ENCODE data around the gene SLC46A2. TPM values are rescaled to one million over a fixed set of nuclear protein-coding genes. Genes with fewer than 3 reads are reported as not detected.

The SLC46A2 gene
- total and polyA plus RNA-seq, 2 of the 13 experiments (the other 11 are each of a cell fraction or from before 2014, with no cell fraction given), result not detected

DNA sequence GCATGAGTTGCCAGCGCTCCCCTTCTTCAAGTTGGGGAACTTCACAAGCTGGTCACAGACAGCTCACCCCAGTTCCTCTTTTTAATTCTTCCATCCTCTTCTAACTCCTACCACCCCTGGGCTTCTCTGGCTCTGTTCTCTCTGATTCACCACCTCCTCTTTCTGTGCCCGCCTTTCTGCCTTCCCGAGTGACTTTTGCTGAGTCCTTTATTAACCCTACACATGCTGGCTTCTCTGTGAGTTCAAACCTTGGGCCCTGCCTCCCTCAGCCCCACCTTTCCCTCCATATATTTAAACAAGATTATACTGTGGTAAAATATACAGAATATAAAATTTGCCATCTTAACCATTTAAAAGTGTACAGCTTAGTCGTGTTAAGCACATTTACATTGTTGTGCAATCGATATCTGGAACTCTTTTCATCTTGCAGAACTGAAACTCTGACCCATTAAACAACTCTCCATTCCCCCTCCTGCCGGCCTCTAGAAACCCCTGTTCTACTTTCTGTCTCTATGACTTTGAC, 32.0 kb downstream of the SLC46A2 start:
- TF ChIP-seq ZNF841 (CRISPR knock-in tag; IDR thresholded peaks at IDR 0.05; ENCODE audit: borderline replicate concordance), result no peak
- peak; percentile 75 for TF ChIP-seq ZNF652 (CRISPR knock-in tag; IDR thresholded peaks at IDR 0.05; ENCODE audit: borderline replicate concordance, low read depth)
- no peak for TF ChIP-seq ZFAT (CRISPR knock-in tag; conservative IDR thresholded peaks at IDR 0.05)
- no peak for TF ChIP-seq NFE2 (CRISPR knock-in tag; IDR thresholded peaks at IDR 0.05)
- no peak for TF ChIP-seq KAT8 (CRISPR knock-in tag; IDR thresholded peaks at IDR 0.05)
- TF ChIP-seq, protein P1, sequence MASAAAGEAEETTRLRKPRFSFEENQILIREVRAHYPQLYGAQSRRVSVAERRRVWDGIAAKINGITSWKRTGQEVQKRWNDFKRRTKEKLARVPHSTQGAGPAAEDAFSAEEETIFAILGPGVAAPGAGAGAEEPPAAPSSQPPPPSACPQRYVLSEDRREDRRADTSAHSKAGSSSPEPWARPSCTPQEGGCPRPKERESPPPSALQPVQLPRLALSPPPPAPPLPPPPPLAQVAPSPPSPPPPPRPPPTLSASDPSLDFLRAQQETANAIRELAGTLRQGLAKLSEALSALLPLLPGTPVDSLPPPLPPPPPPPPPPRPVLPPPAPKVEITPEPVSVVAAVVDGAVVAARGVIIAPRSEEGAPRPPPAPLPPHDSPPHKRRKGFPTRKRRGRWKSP (CRISPR knock-in tag; IDR thresholded peaks at IDR 0.05), result no peak
- TF ChIP-seq, protein P2, sequence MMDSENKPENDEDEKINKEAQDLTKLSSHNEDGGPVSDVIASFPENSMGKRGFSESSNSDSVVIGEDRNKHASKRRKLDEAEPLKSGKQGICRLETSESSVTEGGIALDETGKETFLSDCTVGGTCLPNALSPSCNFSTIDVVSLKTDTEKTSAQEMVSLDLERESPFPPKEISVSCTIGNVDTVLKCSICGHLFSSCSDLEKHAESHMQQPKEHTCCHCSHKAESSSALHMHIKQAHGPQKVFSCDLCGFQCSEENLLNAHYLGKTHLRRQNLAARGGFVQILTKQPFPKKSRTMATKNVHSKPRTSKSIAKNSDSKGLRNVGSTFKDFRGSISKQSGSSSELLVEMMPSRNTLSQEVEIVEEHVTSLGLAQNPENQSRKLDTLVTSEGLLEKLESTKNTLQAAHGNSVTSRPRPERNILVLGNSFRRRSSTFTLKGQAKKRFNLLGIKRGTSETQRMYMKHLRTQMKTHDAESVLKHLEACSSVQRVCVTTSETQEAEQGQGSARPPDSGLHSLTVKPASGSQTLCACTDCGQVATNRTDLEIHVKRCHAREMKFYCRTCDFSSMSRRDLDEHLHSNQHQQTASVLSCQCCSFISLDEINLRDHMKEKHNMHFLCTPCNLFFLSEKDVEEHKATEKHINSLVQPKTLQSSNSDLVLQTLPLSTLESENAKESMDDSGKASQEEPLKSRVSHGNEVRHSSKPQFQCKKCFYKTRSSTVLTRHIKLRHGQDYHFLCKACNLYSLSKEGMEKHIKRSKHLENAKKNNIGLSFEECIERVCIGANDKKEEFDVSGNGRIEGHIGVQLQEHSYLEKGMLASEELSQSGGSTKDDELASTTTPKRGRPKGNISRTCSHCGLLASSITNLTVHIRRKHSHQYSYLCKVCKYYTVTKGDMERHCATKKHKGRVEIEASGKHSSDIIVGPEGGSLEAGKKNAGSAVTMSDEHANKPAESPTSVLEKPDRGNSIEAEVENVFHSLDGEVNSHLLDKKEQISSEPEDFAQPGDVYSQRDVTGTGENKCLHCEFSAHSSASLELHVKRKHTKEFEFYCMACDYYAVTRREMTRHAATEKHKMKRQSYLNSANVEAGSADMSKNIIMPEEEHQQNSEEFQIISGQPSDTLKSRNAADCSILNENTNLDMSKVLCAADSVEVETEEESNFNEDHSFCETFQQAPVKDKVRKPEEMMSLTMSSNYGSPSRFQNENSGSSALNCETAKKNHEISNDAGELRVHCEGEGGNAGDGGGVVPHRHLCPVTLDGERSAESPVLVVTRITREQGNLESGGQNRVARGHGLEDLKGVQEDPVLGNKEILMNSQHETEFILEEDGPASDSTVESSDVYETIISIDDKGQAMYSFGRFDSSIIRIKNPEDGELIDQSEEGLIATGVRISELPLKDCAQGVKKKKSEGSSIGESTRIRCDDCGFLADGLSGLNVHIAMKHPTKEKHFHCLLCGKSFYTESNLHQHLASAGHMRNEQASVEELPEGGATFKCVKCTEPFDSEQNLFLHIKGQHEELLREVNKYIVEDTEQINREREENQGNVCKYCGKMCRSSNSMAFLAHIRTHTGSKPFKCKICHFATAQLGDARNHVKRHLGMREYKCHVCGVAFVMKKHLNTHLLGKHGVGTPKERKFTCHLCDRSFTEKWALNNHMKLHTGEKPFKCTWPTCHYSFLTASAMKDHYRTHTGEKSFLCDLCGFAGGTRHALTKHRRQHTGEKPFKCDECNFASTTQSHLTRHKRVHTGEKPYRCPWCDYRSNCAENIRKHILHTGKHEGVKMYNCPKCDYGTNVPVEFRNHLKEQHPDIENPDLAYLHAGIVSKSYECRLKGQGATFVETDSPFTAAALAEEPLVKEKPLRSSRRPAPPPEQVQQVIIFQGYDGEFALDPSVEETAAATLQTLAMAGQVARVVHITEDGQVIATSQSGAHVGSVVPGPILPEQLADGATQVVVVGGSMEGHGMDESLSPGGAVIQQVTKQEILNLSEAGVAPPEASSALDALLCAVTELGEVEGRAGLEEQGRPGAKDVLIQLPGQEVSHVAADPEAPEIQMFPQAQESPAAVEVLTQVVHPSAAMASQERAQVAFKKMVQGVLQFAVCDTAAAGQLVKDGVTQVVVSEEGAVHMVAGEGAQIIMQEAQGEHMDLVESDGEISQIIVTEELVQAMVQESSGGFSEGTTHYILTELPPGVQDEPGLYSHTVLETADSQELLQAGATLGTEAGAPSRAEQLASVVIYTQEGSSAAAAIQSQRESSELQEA (CRISPR knock-in tag; IDR thresholded peaks at IDR 0.05; ENCODE audit: not compliant biosample characterization), result no peak
- TF ChIP-seq CEBPB (IDR thresholded peaks at IDR 0.05; ENCODE audit: borderline replicate concordance, low read depth, low read length), result peak; percentile 77
- TF ChIP-seq NBN (conservative IDR thresholded peaks at IDR 0.05), result no peak
- no peak for TF ChIP-seq DMAP1 (CRISPR knock-in tag; IDR thresholded peaks at IDR 0.05)
- TF ChIP-seq PCBP1 (IDR thresholded peaks at IDR 0.05; ENCODE audit: borderline replicate concordance, low read depth, low read length), result no peak
- no peak for TF ChIP-seq SOX13 (IDR thresholded peaks at IDR 0.05)
- no peak for TF ChIP-seq SOX13 (CRISPR knock-in tag; conservative IDR thresholded peaks at IDR 0.05 in 1 of 2, IDR thresholded peaks at IDR 0.05 in 1 of 2)

More for the DNA sequence above, 32.0 kb downstream of the SLC46A2 start:
- H2AFZ ChIP-seq (ENCODE audit: low read length), result no peak overlapping the region
- H3K9ac ChIP-seq (ENCODE audit: insufficient read depth, low read depth, low read length), result no peak overlapping the region
- peaks cover 8% of the 10 kb centered on the region for H3K4me1 ChIP-seq (ENCODE audit: insufficient read depth, low read length)
- DNase-seq (ENCODE audit: low spot score) (no peak), ATAC-seq (no peak), FAIRE-seq (no peak)
- ChIA-PET POLR2A (no interaction called here), CTCF (ENCODE audit: low intra/inter-chr PET ratio, low total read pairs) (no interaction called here)
- no peak overlapping the region for H3K4me2 ChIP-seq (ENCODE audit: low read depth, low read length)
- H3K27me3 ChIP-seq (ENCODE audit: control insufficient read depth in 1 of 2, insufficient read depth in 2 of 2, low read length in 2 of 2), result no peaks in the 10 kb centered on the region
- no peaks in the 10 kb centered on the region for H3K79me2 ChIP-seq (ENCODE audit: insufficient read depth, low read length)
- intact Hi-C loops (cut with micrococcal nuclease; ENCODE audit: unreplicated experiment) (no loop called here), in situ Hi-C loops (cut with HindIII; ENCODE audit: extremely low pct_ligation_motif_present, low pct_unique_long_range_greater_than_20kb) (no loop called here)
- no peak overlapping the region for H3K4me3 ChIP-seq (replicated peaks in 1 of 3; ENCODE audit: insufficient read depth in 1 of 3, low read depth in 2 of 3, low read length in 3 of 3)
- no peaks in the 10 kb centered on the region for H3K9me3 ChIP-seq (ENCODE audit: low read length)
- no peak overlapping the region for H3K27ac ChIP-seq (ENCODE audit: extremely low read length, insufficient read depth, low read length)
- 62% methylated on average over 6 of the region's 6 CpGs for WGBS (ENCODE audit: low lambda C conversion rate)
- no peaks in the 10 kb centered on the region for H3K36me3 ChIP-seq (replicated peaks in 1 of 2; ENCODE audit: control insufficient read depth in 1 of 2, insufficient read depth in 2 of 2, low read length in 2 of 2)
- no TSS peak for BruUV-seq (replicated peaks)
- no peaks in the 10 kb centered on the region for H4K20me1 ChIP-seq (ENCODE audit: insufficient read depth, low read length)
